OCI-LY7 (cell line): ENCODE measurements around the gene SLIT3. TPM values are rescaled to one million over a fixed set of nuclear protein-coding genes. Genes with fewer than 3 reads are reported as not detected.

Source experiments
- BruUV-seq: library from RNA; stranded (reverse); fragments of 400-500 nt; replicated peaks from 2 replicates; lab custom pipeline; 2021; lab: Mats Ljungman, UMichigan
- CTCF ChIA-PET: fragments of 300-600 bp; sonication (Branson Sonifier 250); formaldehyde crosslinking; loops from one replicate; lab custom pipeline; 2022; ENCODE audit warnings: antibody characterized with exemption; ENCODE audit not compliant: unreplicated experiment; lab: Charles Lee
- POLR2A ChIA-PET: fragments of 300-600 bp; sonication (Branson Sonifier 250); formaldehyde crosslinking; loops from one replicate; lab custom pipeline; 2022; ENCODE audit warnings: antibody characterized with exemption; lab: Charles Lee
- DNase-seq: peaks from one replicate; pipeline ENCODE4 v3.0.0-alpha.2; 2015; ENCODE audit warnings: low spot score
- H2AFZ ChIP-seq: fragments of 200-600 bp; sonication (generic), shearing (Covaris generic); 2 replicates; pipeline ENCODE4 v1.6.1; 2014; ENCODE audit warnings: mild to moderate bottlenecking, antibody characterized with exemption, low read length, moderate library complexity
- H3K27ac ChIP-seq: fragments of 200-600 bp; sonication (generic); 2 replicates; pipeline ENCODE4 v1.5.1; 2014; ENCODE audit warnings: mixed run types, low read depth, mild to moderate bottlenecking, moderate library complexity, low read length, inconsistent platforms; ENCODE audit not compliant: poor library complexity, severe bottlenecking
- H3K36me3 ChIP-seq: fragments of 200-600 bp; sonication (generic); 2 replicates; pipeline ENCODE4 v1.6.1; 2014; ENCODE audit warnings: mild to moderate bottlenecking, antibody characterized with exemption, low read length, moderate library complexity, mixed read lengths; ENCODE audit not compliant: insufficient read depth
- H3K4me1 ChIP-seq: fragments of 200-600 bp; sonication (generic); 2 replicates; pipeline ENCODE4 v1.5.1; 2014; ENCODE audit warnings: mild to moderate bottlenecking, low read length; ENCODE audit not compliant: insufficient read depth, poor library complexity, severe bottlenecking
- H3K4me2 ChIP-seq: fragments of 200-600 bp; sonication (generic); 2 replicates; pipeline ENCODE4 v1.6.1; 2014; ENCODE audit warnings: mild to moderate bottlenecking, low read length
- H3K4me3 ChIP-seq: fragments of 200-600 bp; sonication (generic); 2 replicates; pipeline ENCODE4 v1.5.1; 2014; ENCODE audit warnings: mild to moderate bottlenecking, low read depth, low read length; ENCODE audit not compliant: poor library complexity, severe bottlenecking
- H3K79me2 ChIP-seq: fragments of 200-600 bp; sonication (generic); 2 replicates; pipeline ENCODE4 v1.6.1; 2016; ENCODE audit warnings: low read depth, mild to moderate bottlenecking, low read length, moderate library complexity, mixed read lengths; ENCODE audit not compliant: insufficient read depth
- H3K9me2 ChIP-seq: fragments of 200-600 bp; sonication (generic); 2 replicates; pipeline ENCODE4 v1.6.1; 2016; ENCODE audit warnings: mild to moderate bottlenecking, low read length, mixed read lengths; ENCODE audit not compliant: insufficient read depth
- H3K9me3 ChIP-seq: fragments of 200-600 bp; sonication (generic); 2 replicates; pipeline ENCODE4 v1.6.1; 2014; ENCODE audit warnings: mild to moderate bottlenecking, mixed run types, low read length, mixed read lengths
- H4K20me1 ChIP-seq: fragments of 200-600 bp; sonication (generic); 2 replicates; pipeline ENCODE4 v1.6.1; 2014; ENCODE audit warnings: mild to moderate bottlenecking, antibody characterized with exemption, low read length, moderate library complexity, mixed read lengths; ENCODE audit not compliant: insufficient read depth
- CTCF ChIP-seq: fragments of 200-600 bp; sonication (generic); conservative IDR thresholded peaks from 2 replicates; pipeline ENCODE4 v1.5.1; 2014; ENCODE audit warnings: mild to moderate bottlenecking, antibody characterized with exemption, low read length, moderate library complexity, mixed read lengths
- EZH2phosphoT487 ChIP-seq: fragments of 200-600 bp; sonication (generic); IDR thresholded peaks from 2 replicates; pipeline ENCODE4 v1.6.1; 2018; ENCODE audit warnings: low read depth, borderline replicate concordance, mild to moderate bottlenecking, mixed run types, antibody characterized with exemption, low read length, moderate library complexity, mixed read lengths
- intact Hi-C: fragments of 100-400 bp; cut with micrococcal nuclease; formaldehyde crosslinking; loops from one replicate; pipeline ENCODE4 v1.10.0; 2022; ENCODE audit not compliant: unreplicated experiment
- total RNA-seq, 2 experiments: library from RNA; depleted of rRNA in 1 of 2; stranded (reverse); fragments of >200 nt in 1 of 2; shearing (Covaris generic) in 1 of 2; gene quantifications; 2 replicates each; pipeline ENCODE4 v1.2.3, GENCODE V29; 2014 to 2022

Gene SLIT3
- total RNA-seq, 2 experiments from 2014 or later: not detected

- no TSS peak for BruUV-seq
Measured at GRCh38 chr5:169243651-169244422, 57.1 kb downstream of the SLIT3 start.

GRCh38 chr5:169242849-169243186 is 58.1 kb downstream of the SLIT3 start:
- intact Hi-C loops: no loop called here
- TF ChIP-seq CTCF: no peak
- no peak for TF ChIP-seq EZH2phosphoT487
- H3K9me2 ChIP-seq: no peaks in the 10 kb centered on the region

More at GRCh38 chr5:169243651-169244422, 57.1 kb downstream of the SLIT3 start:
- no peaks in the 10 kb centered on the region for H3K36me3 ChIP-seq
- no peak overlapping the region for H2AFZ ChIP-seq
- DNase-seq: no peak
- H3K79me2 ChIP-seq: no peaks in the 10 kb centered on the region
- 0 out of 2 replicates have a peak, but pooled peaks cover 8% of the 10 kb centered on the region for H3K9me3 ChIP-seq
- TF ChIP-seq CTCF (no peak), EZH2phosphoT487 (no peak)
- H3K9me2 ChIP-seq: no peaks in the 10 kb centered on the region
- no peak overlapping the region for H3K4me3 ChIP-seq
- no peak overlapping the region for H3K27ac ChIP-seq
- ChIA-PET CTCF (no interaction called here), POLR2A (interaction anchor here (0.7 kb wide), 1 partner anchor 14 kb away, joined by 3 read pairs; no protein-coding TSS in a partner anchor)
- no peaks in the 10 kb centered on the region for H3K4me1 ChIP-seq
- intact Hi-C loops: no loop called here
- H3K4me2 ChIP-seq: no peak overlapping the region
- H4K20me1 ChIP-seq: no peaks in the 10 kb centered on the region

GRCh38 chr5:169242175-169242848 is 58.6 kb downstream of the SLIT3 start:
- CTCF ChIA-PET: no interaction called here
- Histone ChIP-seq H3K9me2 (no peaks in the 10 kb centered on the region), H4K20me1 (no peaks in the 10 kb centered on the region), H3K4me1 (peaks cover 2% of the 10 kb centered on the region), H3K36me3 (no peaks in the 10 kb centered on the region), H3K9me3 (0 out of 2 replicates have a peak, but pooled peaks cover 8% of the 10 kb centered on the region), H3K4me3 (no peak overlapping the region), H3K27ac (no peak overlapping the region), H3K79me2 (no peaks in the 10 kb centered on the region), H3K4me2 (no peak overlapping the region), H2AFZ (no peak overlapping the region)
- BruUV-seq: no TSS peak
- no peak for DNase-seq
- intact Hi-C loops: no loop called here
- TF ChIP-seq CTCF (no peak), EZH2phosphoT487 (no peak)
- POLR2A ChIA-PET: no interaction called here

More at GRCh38 chr5:169242849-169243186, 58.1 kb downstream of the SLIT3 start:
- no peak for DNase-seq
- POLR2A ChIA-PET: no interaction called here
- no TSS peak for BruUV-seq
- H2AFZ ChIP-seq: no peak overlapping the region
- H3K4me2 ChIP-seq: no peak overlapping the region
- H3K4me3 ChIP-seq: no peak overlapping the region
- no peaks in the 10 kb centered on the region for H3K4me1 ChIP-seq
- H3K79me2 ChIP-seq: no peaks in the 10 kb centered on the region
- no peaks in the 10 kb centered on the region for H3K36me3 ChIP-seq
- CTCF ChIA-PET: no interaction called here
- H3K9me3 ChIP-seq: 0 out of 2 replicates have a peak, but pooled peaks cover 8% of the 10 kb centered on the region
- no peaks in the 10 kb centered on the region for H4K20me1 ChIP-seq
- H3K27ac ChIP-seq: no peak overlapping the region
